Left lung (tissue), 10 donors: ENCODE measurements around the gene ACRBP. TPM values are rescaled to one million over a fixed set of nuclear protein-coding genes. Genes with fewer than 3 reads are reported as not detected.

ENCODE experiments used
- ATAC-seq: fragments of 200-7000 bp; cut with Tn5 transposase; one replicate; pipeline ENCODE4 v1.9.1; 2020; ENCODE audit warnings: moderate library complexity
- DNase-seq, 4 donors: peaks; one replicate each; pipeline ENCODE4 v3.0.0-alpha.2; 2013 to 2020
- H3K27ac ChIP-seq, 2 donors: fragments of 200-600 bp; sonication (generic) in 1 of 2; one replicate each; pipeline versions ENCODE4 v1.5.0 to v1.8.0; 2020 to 2021
- H3K27me3 ChIP-seq, 2 donors: fragments of 200-600 bp; sonication (generic) in 1 of 2; one replicate each; pipeline versions ENCODE4 v1.5.0 to v1.8.0; 2020 to 2021
- H3K36me3 ChIP-seq, 2 donors: fragments of 200-600 bp; sonication (generic) in 1 of 2; one replicate each; pipeline versions ENCODE4 v1.5.0 to v1.8.0; 2020 to 2021
- H3K4me1 ChIP-seq, 2 donors: fragments of 200-600 bp; one replicate each; pipeline ENCODE4 v1.8.0; 2021
- H3K4me3 ChIP-seq, 2 donors: fragments of 200-600 bp; sonication (generic) in 1 of 2; one replicate each; pipeline versions ENCODE4 v1.5.0 to v1.8.0; 2020 to 2021; ENCODE audit warnings: mild to moderate bottlenecking in 1 of 2
- H3K9me3 ChIP-seq, 2 donors: fragments of 200-600 bp; sonication (generic) in 1 of 2; one replicate each; pipeline versions ENCODE4 v1.5.0 to v1.8.0; 2020 to 2021
- intact Hi-C, 2 donors: fragments of 100-400 bp; cut with DNase I; formaldehyde crosslinking; loops; one replicate each; pipeline versions ENCODE4 v1.11.2 to v1.14.2; 2022
- polyA plus RNA-seq, 6 donors: library from polyadenylated mRNA; unstranded; fragments of 120-200 nt; gene quantifications; one replicate each; pipeline ENCODE4 v1.2.1, GENCODE V29; 2013; ENCODE audit not compliant: insufficient read length in 6 of 6
- total RNA-seq, 2 donors: library from RNA; stranded (reverse); fragmentation: NEBNext Ultra II Directional; extraction: Animal tissue kit (Norgen Biotek cat#: 25700); gene quantifications; one replicate each; pipeline ENCODE4 v1.2.1, GENCODE V29; 2021
- TF ChIP-seq, protein P1 (sequence below), 2 donors: fragments of 200-600 bp; sonication (generic) in 1 of 2; IDR thresholded peaks; one replicate each; pipeline versions ENCODE4 v1.5.0 to v1.8.0; 2021; ENCODE audit warnings: antibody characterized with exemption in 2 of 2
- donor health status: DM: no; HTN: yes; CAD: no.
- donor health status: DM: no; HTN: no; CAD: no.

Gene ACRBP
- total and polyA plus RNA-seq, 8 donors, result 4.9 to 8.2 (median 6.4) TPM

DNA sequence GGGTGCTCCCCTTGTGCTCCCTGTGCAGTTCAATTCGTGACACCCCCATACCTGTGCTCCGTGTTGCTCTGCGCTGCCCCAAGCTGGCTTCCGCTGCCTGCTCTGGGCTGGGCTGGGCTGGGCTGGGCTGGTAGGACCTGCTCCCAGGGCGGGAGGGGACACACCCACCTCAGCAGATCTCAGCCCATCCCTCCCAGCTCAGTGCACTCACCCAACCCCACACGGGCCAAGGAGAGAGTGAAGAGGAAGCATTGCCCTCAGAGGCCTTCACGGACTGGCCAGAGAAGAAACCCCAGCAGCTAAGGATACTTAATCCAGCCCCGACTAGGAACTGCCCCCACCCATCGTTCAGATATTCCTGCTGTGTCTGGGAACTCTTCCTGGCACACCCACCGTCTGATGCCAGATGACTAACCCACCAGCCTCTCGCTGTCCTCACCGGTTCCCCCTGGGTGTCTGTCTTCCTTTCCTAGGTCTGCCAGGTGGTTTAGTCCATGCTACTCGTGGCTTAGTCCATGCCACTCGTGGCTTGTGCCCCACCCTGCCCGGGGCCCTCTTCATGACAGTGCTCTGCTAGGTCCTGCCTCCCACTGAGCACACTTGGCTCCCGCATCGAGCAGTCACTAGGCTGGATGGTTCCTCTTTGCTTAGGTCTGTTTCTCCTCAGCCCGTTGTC lies 11.2 kb downstream of the ACRBP start, which contains the start of gene LPAR5:
Gene LPAR5 (minus strand): TSS at position 104 of the 676 bp plus-strand sequence. CDS start 14,711 bp downstream, outside the sequence.
- H3K27ac ChIP-seq, result peak within 1 kb of the TSS; percentile 8 to 19

DNA sequence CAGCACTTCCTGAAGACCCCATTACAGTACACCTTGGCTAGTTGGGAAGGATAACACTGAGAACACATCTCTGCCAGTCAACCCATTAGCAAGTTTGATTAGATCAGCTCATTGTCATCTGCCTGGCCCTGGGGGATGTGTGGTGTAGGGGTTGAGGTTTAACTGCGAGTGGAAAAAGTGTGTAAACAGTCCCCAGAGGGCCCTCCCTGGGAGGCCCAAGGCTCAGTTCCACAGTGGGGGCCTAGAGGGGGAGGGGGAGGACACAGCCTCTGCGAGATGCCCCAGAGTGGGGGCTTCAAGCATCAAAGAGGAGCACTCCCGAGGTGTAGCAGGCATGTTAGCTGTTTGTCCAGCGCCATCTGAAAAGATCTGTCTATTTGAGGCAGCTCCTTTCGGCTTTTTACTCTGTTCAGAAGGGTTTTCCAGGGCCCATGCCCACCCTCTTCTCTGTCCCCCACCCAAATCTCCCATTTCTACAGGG lies 11.8 kb downstream of the ACRBP start:
- Histone ChIP-seq H3K4me1 (peaks cover 0 to 14% of the 10 kb centered on the region in 2 donors), H3K27ac (peak overlapping the region in 1 of 2 donors; percentile 19), H3K9me3 (no peaks in the 10 kb centered on the region), H3K36me3 (no peaks in the 10 kb centered on the region), H3K27me3 (no peaks in the 10 kb centered on the region), H3K4me3 (peak overlapping the region in 1 of 2 donors; percentile 13)
- intact Hi-C loops, result no loop called here
- TF ChIP-seq, protein P1, sequence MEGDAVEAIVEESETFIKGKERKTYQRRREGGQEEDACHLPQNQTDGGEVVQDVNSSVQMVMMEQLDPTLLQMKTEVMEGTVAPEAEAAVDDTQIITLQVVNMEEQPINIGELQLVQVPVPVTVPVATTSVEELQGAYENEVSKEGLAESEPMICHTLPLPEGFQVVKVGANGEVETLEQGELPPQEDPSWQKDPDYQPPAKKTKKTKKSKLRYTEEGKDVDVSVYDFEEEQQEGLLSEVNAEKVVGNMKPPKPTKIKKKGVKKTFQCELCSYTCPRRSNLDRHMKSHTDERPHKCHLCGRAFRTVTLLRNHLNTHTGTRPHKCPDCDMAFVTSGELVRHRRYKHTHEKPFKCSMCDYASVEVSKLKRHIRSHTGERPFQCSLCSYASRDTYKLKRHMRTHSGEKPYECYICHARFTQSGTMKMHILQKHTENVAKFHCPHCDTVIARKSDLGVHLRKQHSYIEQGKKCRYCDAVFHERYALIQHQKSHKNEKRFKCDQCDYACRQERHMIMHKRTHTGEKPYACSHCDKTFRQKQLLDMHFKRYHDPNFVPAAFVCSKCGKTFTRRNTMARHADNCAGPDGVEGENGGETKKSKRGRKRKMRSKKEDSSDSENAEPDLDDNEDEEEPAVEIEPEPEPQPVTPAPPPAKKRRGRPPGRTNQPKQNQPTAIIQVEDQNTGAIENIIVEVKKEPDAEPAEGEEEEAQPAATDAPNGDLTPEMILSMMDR (IDR thresholded peaks at IDR 0.05), result no peak
- ATAC-seq (peak; percentile 8), DNase-seq (no peak)

More for the DNA sequence above, 11.2 kb downstream of the ACRBP start, which contains the start of gene LPAR5:
- Histone ChIP-seq H3K27me3 (no peaks in the 10 kb centered on the region), H3K4me3 (peak within 1 kb of the TSS in 1 of 2 donors; percentile 13), H3K4me1 (peaks cover 0 to 14% of the 10 kb centered on the region in 2 donors), H3K9me3 (no peaks in the 10 kb centered on the region), H3K36me3 (no peaks in the 10 kb centered on the region)
- peak; percentile 78 for ATAC-seq
- DNase-seq, result peak in 1 of 4 donors; percentile 64
- intact Hi-C loops, result no loop called here
- TF ChIP-seq, protein P1 (IDR thresholded peaks at IDR 0.05), result no peak

DNA sequence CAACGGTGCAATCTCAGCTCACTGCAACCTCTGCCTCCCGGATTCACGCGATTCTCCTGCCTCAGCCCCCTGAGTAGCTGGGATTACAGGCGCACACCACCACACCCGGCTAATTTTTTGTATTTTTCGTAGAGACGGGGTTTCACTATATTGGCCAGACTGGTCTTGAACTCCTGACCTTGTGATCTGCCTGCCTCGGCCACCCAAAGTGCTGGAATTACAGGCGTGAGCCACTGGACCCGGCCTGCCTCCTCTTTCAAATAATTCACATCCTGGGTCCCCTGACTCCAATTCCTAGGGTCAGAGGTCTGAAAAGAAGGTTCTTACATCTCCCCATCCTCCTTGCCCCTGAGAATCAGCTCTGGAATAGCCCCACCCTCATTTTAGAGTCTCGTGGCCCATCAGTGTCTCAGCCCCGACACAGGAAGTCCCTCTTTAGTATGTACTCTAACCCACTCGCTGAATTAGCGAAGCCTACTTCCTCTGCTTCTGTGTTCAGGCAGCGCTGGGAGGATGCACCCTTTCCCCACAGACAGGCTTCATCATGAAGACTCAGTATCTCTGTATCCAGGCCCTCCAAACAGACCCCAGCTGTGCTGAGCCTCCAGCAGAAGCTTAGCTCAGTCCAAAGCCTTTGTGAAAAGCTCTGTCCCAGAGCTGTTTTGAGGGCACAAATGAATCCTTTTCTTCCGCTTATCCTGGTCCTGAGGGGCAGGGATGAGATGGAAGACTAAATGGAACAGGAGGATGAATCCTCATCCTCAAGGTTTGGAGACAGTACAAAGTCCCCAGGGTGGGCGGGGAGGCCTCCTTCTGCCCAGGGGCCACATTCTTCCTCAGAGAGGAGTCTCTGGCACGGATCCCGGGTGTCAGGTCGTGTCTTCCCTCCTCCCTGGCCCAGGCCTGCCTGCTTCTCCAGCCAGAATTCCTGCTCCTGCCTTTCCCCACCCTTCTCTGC lies 14.9 kb downstream of the ACRBP start:
- no peak overlapping the region for H3K4me3 ChIP-seq

DNA sequence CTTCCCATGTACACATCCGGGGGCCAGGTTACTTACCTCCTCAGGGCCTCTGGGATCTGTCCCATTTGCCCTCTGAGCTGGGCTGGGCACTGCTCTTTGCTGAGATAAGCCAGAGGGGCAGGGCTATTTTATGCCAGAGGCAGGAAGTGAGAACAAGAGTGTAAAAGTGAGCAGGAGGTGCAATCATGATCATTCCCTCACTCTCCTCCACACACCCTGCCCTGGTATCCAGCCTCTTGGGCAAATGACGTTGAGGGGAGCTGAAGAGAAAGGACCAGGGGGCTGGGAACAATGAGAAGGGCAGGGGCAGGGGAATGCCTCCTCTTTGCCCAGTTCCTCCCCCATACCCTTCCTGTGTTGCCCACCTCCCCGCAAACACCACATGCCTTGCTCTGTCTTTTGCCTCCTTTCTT lies 15.7 kb downstream of the ACRBP start:
- Histone ChIP-seq H3K4me1 (peaks cover 0 to 15% of the 10 kb centered on the region in 2 donors), H3K9me3 (no peaks in the 10 kb centered on the region), H3K4me3 (no peak overlapping the region), H3K27me3 (no peaks in the 10 kb centered on the region), H3K27ac (no peak overlapping the region), H3K36me3 (no peaks in the 10 kb centered on the region)
- intact Hi-C loops, result no loop called here
- DNase-seq (no peak), ATAC-seq (no peak)
- TF ChIP-seq, protein P1 (IDR thresholded peaks at IDR 0.05), result no peak

More for the DNA sequence above, 14.9 kb downstream of the ACRBP start:
- no peaks in the 10 kb centered on the region for H3K9me3 ChIP-seq
- H3K27ac ChIP-seq, result no peak overlapping the region
- ATAC-seq (peak; percentile 36), DNase-seq (no peak)
- peaks cover 0 to 15% of the 10 kb centered on the region in 2 donors for H3K4me1 ChIP-seq
- H3K27me3 ChIP-seq, result no peaks in the 10 kb centered on the region
- TF ChIP-seq, protein P1 (IDR thresholded peaks at IDR 0.05), result no peak
- intact Hi-C loops, result no loop called here
- no peaks in the 10 kb centered on the region for H3K36me3 ChIP-seq
